GM18861 (cell line): ENCODE measurements around the gene SNX25.
"Not testable (repeated sequence)": the region's sequence is repeated elsewhere in the genome, so short reads cannot be mapped to it uniquely, and the experiment has no call there.

Experiments
- ATAC-seq: cut with Tn5 transposase; IDR thresholded peaks from one replicate; pipeline ENCODE4 v1.9.1; 2021; ENCODE audit not compliant: unreplicated experiment

Gene SNX25

DNA sequence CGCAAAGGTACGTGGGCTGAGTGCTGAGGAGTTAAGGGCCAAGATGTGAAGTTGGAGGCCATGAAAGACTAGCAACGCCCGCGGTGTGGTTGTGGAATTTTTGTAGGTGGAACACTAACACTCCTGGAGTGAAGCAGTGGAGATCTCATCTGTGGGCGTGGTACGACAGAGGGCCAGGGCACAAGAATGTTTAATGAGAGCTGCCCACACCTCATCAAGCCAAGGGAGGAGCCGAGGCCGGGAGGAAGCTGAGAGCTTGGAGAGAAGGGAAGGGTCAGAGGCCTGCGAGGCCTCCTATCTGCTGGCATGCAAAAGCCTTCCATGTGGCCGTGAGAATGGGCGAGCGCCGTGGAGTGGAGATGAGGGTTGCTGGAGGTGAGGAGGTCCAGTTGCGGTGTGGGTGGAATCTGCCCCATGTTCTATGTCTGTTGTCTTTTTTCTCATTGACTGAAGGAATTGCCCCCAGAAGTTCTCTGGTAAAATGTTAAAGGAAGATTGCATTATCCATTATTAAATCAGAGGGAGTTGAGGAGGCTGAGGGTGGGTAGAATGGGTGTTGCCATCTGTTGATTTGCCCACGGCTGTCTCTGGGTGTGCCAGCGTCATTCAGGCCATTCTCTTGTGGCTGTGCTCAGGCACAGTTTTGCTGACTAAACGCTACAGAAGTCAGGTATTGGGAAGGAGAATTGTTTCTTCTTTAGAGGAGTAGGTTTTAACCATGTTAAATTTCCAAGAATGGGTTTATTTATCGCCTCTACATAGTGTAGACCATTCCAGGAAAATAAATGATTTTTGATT lies 19.8 kb downstream of the SNX25 start:
- no peak for ATAC-seq

DNA sequence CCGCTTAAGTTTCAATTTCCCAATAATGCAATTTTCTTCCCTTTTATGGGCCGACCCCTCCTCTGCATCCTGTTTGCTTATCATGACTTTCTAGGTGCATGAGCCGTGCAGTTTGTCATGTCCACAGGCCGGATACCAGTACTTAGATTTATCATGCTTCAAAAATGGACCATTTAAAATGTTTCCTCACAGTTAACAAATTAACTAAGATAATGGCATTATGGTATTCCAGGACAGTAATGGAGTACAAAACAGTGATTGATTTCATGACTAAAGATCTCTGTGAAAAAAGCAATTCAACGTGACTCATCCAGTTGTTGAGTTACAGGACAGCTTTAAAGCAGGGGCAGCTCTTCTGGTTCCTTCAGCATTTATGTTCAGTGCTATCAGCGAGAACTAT lies 23.0 kb downstream of the SNX25 start:
- ATAC-seq, result no peak

DNA sequence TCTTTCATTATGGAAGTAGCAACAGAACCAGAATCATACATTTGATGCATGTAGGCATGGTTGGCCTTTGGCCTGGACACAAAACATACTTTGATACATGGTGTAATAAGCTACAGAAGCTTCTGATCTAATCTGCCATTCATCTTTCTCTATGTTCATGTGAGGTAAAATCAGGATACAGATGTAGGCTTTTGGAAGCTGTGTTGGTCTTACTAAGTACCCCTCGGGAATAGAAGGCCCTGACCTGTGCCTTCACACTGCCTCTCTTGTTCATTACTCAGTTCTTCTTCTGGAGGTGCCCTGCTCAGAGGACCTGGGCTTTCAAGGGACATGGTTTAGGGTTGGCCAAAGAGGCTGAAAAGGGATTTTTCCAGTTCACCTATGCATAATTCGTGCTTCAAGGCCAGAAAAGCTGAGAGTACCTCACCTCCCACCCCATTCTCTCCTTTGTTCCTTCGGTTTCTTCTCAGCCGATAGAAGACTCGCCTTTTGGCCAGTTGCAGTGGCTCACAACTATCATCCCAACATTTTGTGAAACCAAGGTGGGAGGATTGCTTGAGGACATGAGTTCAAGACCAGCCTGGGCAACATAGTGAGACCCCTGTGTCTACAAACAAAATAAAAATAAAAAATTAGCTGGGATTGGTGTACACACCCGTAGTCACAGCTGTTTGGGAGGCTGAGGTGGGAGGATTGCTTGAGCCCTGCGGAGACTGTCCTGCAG lies 25.9 kb downstream of the SNX25 start:
- no peak for ATAC-seq

DNA sequence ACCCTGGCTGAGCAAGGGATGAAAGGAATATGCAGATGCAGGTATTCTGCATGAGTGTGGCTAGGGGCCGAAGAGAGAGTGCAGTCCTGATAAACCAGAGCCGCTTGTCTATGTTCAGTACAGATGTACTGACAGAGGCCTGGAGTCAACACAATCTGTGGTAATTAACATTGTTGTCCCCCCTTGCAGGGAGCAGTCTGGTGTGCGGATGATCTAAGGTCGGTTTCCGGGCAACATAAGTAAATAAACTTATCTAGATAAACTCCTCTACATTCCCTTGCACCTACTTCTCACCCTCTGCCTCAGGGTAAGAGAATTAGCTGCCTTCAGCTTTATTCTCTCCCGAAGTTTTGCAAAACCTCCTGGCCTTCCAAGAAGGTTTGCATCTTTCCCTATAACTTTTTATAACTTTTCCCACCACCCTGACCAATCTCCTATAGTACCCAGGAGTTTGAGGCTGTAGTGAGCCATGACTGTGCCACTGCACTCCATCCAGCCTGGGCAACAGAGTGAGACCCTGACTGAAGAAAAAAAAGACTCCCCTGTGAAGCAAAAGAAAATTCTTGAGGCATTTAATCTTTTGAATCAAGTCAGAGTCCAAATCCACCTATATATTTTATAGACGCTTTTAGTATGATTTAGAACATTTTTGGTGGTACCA lies 26.6 kb downstream of the SNX25 start:
- ATAC-seq, result no peak

DNA sequence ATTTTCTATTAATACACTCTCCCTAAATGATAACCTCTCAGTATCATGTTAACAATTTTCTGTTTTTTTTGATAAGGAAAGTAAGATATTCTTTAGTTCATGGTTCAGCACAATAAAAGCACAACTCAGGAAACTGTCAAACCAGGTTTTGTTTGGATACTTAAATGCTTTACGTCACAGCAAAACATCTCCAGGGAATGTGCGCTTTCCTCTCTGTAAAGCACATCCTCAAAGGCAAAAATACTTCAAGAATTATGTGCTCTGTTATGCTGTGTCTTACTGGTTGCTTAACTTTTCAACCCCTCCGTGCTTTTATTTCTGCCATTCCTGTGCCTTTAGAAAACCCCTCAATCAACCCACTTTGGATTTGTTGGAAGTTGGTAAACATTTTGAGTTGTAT lies 27.8 kb downstream of the SNX25 start:
- ATAC-seq, result no peak

DNA sequence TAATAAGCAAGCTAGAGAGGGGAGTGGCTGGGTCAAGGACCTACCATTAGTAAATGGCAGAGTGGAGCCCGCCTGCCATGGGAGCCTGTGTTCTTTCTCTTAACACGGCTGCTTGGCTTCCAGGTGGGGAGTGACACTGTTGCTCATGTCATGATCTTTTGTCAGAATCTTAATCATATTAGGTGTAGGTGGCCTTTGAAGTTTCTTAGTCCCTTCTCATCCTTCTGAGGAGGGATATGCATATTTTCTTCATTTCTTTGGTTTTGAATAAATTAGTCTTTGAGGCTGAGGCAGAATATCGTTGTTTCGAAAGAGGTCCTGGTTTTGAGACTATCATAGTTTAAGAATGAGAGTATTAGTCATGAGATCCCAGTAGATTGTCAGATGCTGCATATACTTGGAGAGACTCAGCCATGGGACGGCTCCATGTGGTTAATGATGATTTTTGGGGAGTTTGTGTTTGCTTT lies 28.9 kb downstream of the SNX25 start:
- ATAC-seq, result no peak

DNA sequence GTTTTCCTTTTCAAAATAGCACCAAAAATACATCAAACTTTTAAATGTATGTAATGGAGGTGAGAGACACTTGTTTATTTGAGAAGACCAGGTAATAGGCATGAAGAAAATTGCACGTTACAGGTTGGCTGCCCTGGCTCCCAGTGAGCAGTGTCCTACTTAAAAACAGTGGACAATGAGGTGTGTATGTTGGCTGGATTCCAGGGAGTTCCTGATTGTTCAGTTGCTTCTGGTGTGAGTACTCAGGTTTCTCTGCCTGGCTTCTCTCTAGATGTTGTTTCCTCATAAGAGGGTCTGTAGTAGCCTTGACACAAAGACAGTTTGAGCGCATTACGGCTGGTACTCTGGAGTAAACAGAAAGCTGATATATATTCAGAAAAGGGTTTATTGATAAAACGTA lies 29.4 kb downstream of the SNX25 start:
- no peak for ATAC-seq

DNA sequence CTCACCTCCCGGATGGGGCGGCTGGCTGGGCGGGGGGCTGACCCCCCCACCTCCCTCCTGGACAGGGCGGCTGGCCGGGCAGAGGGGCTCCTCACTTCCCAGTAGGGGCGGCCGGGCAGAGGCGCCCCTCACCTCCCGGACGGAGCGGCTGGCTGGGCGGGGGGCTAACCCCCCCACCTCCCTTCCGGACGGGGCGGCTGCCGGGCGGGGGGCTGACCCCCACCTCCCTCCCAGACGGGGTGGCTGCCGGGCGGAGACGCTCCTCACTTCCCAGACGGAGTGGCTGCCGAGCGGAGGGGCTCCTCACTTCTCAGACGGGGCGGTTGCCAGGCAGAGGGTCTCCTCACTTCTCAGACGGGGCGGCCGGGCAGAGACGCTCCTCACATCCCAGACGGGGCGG lies 31.1 kb downstream of the SNX25 start:
- not testable (repeated sequence) for ATAC-seq

DNA sequence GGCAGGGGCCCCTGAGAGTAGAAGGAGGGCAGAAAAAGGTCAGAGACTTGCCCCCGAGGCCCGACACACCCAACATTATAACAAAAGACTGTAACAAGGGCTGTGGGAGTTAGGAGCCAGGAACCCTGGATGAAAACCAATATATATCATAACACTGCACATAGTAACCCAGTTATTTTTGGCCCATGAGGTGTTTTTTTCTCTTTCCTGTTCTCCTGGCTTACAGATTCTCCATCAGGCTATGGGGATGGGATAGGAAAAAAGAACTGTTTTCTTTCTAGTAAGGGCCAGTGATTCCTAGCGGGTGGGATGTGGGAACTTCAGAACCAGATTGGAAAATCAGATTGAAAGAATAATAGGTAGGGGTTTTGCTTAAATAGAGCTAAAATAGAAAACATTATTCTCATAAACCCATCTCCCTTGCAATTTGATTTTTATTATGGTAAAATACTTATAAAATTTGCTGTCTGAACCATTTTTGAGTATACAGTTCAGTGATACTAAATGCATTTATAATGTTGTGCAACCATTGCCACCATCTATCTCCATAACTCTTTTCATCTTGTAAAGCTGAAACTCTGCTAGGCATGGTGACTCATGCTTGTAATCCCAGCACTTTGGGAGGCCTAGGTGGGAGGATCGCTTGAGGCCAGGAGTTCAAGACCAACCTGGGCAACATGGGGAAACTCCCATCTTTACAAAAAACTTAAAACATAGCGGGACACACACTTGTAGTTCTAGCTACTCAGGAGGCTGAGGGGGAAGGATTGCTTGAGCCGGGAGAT lies 33.5 kb downstream of the SNX25 start:
- ATAC-seq, result no peak

DNA sequence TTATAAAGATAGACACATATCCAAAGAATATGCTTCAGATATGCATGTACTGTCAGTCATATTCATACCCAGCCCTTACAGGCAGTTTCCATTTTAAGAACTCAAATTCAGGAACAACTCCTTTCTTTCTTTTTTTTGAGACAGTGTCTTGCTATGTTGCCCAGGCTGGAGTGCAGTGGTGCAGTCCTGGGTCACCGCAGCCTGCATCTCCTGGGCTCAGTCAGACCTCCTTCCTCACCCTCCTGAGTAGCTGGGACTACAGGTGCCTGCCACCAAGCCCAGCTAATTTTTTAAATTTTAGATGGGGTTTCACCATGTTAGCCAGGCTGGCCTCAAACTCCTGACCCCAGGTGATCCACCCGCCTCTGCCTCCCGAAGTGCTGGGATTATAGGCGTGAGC lies 34.5 kb downstream of the SNX25 start:
- no peak for ATAC-seq

DNA sequence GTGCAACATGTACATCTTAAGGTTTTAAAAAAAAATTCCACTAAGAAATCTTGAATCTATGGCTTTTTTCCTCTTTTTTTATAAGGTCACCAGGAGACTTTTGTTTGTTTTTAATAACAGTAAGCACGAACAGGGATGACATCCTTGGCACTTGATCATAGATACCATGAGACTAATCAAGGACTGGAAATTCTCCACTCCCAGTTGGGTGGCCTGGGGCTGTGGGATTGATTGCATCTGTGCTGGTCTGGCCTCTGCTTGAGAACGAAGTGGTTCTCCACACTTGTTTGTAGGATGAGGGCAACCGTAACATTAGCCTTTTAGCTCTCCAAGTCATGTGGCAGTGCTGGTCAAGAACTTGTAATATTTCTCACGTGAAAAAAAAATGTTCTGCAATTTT lies 35.4 kb downstream of the SNX25 start:
- ATAC-seq, result no peak

DNA sequence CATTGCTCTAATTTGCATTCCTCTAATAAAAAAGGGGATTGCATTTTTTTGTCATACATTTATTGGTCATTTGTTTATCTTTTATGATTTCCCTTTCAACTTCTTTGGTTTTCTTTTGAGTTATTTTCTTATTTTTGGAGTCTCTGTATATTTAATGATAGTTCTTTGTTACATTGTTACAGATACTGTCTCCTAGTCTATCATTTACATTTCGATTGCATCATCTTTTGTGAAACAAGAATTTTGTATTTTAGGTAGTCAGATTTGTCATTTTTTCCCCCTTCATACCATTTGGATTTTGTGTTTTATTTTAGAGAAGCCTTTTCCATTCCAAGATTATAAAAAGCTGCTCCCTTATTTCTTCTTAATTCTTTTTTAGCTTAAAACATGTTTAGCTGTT lies 37.1 kb downstream of the SNX25 start:
- ATAC-seq, result no peak

DNA sequence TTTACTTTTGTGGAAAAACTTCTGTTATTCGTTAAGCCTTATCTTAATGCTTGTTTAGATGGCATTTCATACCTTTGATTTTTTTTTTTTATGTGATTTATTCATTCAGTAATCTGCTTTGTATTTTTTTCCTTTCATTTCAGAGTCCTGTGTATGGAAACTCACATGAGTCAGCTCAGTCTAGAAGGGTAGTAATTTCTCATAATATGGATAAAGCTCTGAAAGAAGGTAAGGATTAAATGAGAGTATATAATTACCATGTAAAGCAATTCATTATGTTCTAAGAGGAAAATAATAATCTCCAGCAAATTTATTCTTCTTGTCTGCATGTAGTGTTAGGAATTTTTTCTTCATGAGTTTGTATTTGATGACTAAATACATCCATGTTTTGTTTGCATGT lies 37.8 kb downstream of the SNX25 start:
- ATAC-seq, result no peak

DNA sequence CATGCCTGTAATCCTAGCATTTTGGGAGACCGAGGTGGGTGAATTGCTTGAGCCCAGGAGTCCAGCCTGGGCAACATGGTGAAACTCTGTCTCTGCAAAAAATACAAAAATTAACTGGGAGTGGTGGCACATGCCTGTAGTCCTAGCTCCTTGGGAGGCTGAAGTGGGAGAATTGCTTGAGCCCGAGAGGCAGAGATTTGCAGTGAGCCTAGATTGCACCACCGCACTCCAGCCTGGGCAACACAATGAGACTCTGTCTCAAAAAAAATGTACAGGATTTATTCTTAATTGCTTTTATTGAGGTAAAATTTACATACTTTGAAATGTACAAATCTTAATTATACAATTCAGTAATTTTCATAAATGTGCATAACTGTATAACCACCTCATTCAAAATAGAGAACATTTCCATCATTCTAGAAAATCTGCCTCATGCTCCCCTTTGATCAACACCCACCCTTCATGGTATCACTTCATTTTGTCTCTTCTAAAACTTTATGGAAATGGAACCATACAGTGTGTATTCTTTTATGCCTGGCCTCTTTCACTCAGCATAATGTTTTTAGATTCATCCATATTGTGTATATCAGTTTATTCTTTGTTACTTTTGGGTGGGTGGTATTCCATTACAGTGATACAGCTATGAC lies 39.1 kb downstream of the SNX25 start:
- no peak for ATAC-seq

DNA sequence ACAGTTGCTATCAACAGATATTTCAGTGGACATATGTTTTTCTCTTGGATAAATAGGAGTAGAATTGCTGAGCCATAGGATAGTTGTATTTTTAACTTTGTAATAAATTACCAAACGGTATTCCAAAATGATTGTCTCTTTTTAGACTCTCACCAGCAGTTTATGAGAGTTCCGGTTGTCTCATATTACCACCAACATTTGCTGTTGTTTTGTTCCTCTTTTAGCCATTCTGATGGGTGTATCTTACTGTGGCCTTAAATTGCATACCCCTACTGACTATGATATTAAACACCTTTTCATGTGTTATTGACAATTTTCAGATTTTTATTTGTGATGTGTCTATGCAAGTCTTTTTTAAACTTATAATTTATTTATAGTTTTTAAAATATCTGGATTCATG lies 39.7 kb downstream of the SNX25 start:
- no peak for ATAC-seq

DNA sequence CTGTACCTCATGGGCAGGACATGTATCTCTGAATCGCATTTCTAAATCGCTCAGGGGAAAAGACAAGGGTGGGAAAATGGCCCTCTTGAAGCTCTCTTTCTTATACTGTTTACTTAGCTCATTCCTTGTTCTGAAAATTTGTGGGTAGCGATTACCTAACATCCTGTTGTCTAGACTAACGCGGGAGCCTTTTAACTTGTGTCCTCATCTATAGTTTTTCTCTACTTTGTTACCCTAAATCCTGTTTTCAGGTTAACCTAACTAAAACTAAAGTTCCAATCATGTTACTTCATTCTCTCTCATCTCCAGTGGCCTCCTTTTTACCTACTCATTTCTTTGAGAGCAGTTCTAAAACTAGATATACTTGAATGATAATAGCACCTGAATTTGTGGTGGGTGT lies 45.0 kb downstream of the SNX25 start:
- ATAC-seq, result no peak

DNA sequence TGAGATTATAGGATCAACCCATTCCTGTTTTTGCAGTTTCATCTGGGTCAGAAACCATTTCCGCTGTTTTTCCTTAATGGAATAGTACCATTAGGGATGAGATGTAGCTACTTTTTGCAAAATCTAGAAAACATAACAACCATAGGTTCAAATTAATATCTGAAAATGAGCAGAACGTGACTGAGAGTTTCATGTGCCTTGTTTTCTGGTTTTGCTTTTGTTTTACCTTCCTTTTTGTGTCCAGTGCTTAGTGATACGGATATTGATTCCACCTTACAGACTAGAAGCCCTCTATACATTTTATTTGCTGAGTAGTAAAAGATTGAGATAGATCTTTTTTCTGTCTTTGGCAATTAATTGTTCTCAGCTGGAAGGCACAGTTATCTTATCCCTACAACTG lies 46.5 kb downstream of the SNX25 start:
- ATAC-seq, result no peak

DNA sequence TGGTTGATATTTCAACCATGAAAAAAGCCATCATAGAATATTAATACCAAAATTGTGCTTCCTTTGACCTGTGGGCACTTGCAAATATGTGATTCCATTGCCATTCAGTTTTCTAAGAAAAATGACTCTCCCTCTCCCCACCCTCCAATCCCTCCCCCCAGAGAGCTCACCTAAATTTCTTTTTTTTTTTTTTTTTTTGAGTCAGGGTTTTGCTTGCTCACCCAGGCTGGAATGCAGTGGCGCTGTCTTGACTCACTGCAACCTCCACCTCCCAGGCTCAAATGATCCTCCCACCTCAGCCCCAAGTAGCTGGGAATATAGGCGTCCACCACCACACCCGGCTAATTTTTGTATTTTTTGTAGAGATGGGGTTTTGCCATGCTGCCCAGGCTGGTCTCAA lies 47.0 kb downstream of the SNX25 start:
- no peak for ATAC-seq

DNA sequence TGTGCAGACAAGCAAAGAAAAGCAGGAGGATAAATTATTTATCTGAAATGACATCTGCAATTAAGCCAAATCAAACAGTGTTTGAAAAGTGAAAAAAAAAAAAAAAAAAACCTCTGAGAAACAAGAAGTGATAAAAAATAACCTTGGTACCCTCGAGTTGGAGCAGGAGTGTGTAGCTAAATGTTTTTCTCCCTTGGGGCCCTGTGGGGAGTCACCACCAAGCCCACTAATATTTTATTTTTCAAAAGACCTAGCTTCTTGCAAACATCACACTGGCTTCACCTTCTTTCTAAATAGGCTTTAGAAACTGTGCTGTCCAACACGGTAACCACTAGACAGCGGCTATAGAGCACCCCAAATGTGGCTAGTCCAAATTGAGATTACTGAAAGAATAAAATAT lies 47.7 kb downstream of the SNX25 start:
- ATAC-seq, result peak; percentile 58

DNA sequence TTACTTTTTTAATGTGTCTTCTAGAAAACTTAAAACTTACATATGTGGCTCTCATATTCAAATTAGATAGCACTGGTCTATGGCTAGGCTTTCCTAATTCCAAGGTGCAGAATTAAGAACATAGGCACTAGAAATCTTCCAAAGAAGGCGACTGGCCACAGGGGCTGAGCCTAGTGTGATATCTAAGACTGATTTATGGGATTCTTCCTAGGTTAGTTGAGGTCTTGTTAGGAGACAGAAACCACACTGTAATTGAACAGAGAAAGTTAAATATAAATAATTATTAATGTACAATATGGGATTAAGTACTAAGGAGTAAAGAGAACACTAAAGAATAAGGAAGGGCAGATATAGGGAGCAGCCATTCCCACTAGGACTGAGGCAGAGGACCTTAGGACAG lies 48.3 kb downstream of the SNX25 start:
- no peak for ATAC-seq

DNA sequence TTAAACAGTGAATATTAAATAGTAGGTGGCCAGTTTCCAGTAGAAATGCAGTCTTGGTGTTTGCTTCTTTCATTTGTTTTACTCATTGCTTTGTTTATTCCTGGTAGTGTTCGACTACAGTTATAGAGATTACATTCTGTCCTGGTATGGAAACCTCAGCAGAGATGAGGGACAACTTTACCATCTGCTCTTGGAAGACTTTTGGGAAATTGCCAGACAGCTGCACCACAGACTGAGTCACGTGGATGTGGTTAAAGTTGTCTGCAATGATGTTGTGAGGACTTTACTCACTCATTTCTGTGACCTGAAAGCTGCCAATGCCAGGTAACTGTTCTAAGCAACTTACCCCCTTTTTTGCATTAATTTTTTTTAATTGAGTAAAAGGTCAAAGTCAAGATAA lies 49.3 kb downstream of the SNX25 start:
- peak; percentile 29 for ATAC-seq
